Omental fat pad (tissue), 4 donors: Measurements from ENCODE around the gene AUTS2. TPM values are rescaled to one million over a fixed set of nuclear protein-coding genes. Genes with fewer than 3 reads are reported as not detected.

ENCODE experiments used
- ATAC-seq: fragments of 150-250 bp; one replicate; pipeline ENCODE4 v1.9.1; 2016; ENCODE audit warnings: mild to moderate bottlenecking, moderate library complexity; ENCODE audit not compliant: low FRiP score
- DNase-seq: peaks from one replicate; pipeline ENCODE4 v3.0.0-alpha.2; 2019; ENCODE audit warnings: low spot score
- CTCF ChIP-seq, 3 donors: fragments of 450-650 bp; IDR thresholded peaks; one replicate each; pipeline ENCODE4 v1.5.1; 2016 to 2017; ENCODE audit warnings: antibody characterized with exemption in 3 of 3, mild to moderate bottlenecking in 3 of 3, moderate library complexity in 2 of 3
- total RNA-seq, 4 donors: library from RNA; depleted of rRNA; stranded (reverse); fragments of >200 nt; gene quantifications; one replicate each; pipeline ENCODE4 v1.1.0, GENCODE V29; 2016

AUTS2 gene
- total RNA-seq, 4 donors from 2014 or later: 13.2 to 27.0 (median 21.2) TPM

GRCh38 chr7:70237256-70237655 is 639.0 kb downstream of the AUTS2 start:
- DNase-seq (no peak), ATAC-seq (no peak)
- TF ChIP-seq CTCF (IDR thresholded peaks at IDR 0.05): no peak

GRCh38 chr7:70237831-70238575 is 639.7 kb downstream of the AUTS2 start:
- DNase-seq: no peak
- no peak for ATAC-seq
- TF ChIP-seq CTCF (IDR thresholded peaks at IDR 0.05): no peak

GRCh38 chr7:70239918-70240317 is 641.6 kb downstream of the AUTS2 start:
- no peak for TF ChIP-seq CTCF (IDR thresholded peaks at IDR 0.05)
- no peak for ATAC-seq

GRCh38 chr7:70240873-70241272 is 642.6 kb downstream of the AUTS2 start:
- TF ChIP-seq CTCF (IDR thresholded peaks at IDR 0.05): no peak

More at GRCh38 chr7:70239918-70240317, 641.6 kb downstream of the AUTS2 start:
- no peak for DNase-seq

GRCh38 chr7:70241536-70242175 is 643.4 kb downstream of the AUTS2 start:
- TF ChIP-seq CTCF (IDR thresholded peaks at IDR 0.05): no peak
- no peak for DNase-seq
- ATAC-seq: no peak

More at GRCh38 chr7:70240873-70241272, 642.6 kb downstream of the AUTS2 start:
- ATAC-seq: no peak
- no peak for DNase-seq

- TF ChIP-seq CTCF (IDR thresholded peaks at IDR 0.05): no peak
Observed at GRCh38 chr7:70242826-70243225, 644.6 kb downstream of the AUTS2 start.

GRCh38 chr7:70243443-70243842 is 645.2 kb downstream of the AUTS2 start:
- DNase-seq: no peak
- TF ChIP-seq CTCF (IDR thresholded peaks at IDR 0.05): no peak
- ATAC-seq: no peak

More at GRCh38 chr7:70242826-70243225, 644.6 kb downstream of the AUTS2 start:
- ATAC-seq (no peak), DNase-seq (no peak)
